Measurements from ENCODE around the gene TTC4. TPM values are rescaled to one million over a fixed set of nuclear protein-coding genes. Genes with fewer than 3 reads are reported as not detected.

The TTC4 gene
- total and polyA plus RNA-seq, 5 donors: 10.1 to 14.5 (median 13.1) TPM

DNA sequence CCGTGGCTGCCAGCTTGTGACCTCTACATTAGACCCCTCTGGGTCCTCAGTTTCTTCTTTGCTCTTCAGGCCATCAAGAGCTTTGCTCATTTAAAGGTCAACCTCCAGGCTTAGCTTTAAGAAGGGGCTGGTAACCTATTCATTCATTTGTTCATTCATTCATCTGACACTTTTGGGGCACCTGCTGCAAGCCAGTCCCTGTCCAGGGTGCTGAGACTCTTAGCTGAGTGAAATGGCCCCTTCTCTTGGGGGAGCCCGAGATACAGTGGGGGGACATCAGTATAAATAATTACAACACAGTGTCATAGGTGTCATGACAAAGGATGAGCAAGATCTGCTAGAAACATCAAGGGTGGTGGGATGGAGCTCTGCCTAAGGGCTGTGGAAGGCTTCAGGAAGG, 10.5 kb upstream of the TTC4 start:
- Histone ChIP-seq H3K9me3 (ENCODE audit: control insufficient read depth, low read length) (no peaks in the 10 kb centered on the region), H3K4me3 (ENCODE audit: low read length) (no peak overlapping the region), H3K27ac (ENCODE audit: low read length) (no peak overlapping the region), H3K27me3 (ENCODE audit: control insufficient read depth, insufficient read depth) (no peaks in the 10 kb centered on the region), H3K4me1 (ENCODE audit: control insufficient read depth, insufficient read depth, low read length) (no peaks in the 10 kb centered on the region)
- intact Hi-C loops (cut with DNase I): no loop called here
- ATAC-seq (no peak), DNase-seq (no peak)
- WGBS: 81% methylated on average over 2 of the region's 2 CpGs

- H3K4me1 ChIP-seq (ENCODE audit: control insufficient read depth, insufficient read depth, low read length): no peaks in the 10 kb centered on the region
- no peaks in the 10 kb centered on the region for H3K9me3 ChIP-seq (ENCODE audit: control insufficient read depth, low read length)
- WGBS: 86% methylated on average over 4 of the region's 4 CpGs
- H3K27ac ChIP-seq (ENCODE audit: low read length): no peak overlapping the region
- ATAC-seq (no peak), DNase-seq (no peak)
- H3K27me3 ChIP-seq (ENCODE audit: control insufficient read depth, insufficient read depth): no peaks in the 10 kb centered on the region
- intact Hi-C loops (cut with DNase I): no loop called here
- no peak overlapping the region for H3K4me3 ChIP-seq (ENCODE audit: low read length)
Observed at GRCh38 chr1:54706419-54706818, 9.2 kb upstream of the TTC4 start.

GRCh38 chr1:54708385-54708784, 7.3 kb upstream of the TTC4 start:
- ATAC-seq (no peak), DNase-seq (no peak)
- H3K27me3 ChIP-seq (ENCODE audit: control insufficient read depth, insufficient read depth): no peaks in the 10 kb centered on the region
- no peak overlapping the region for H3K27ac ChIP-seq (ENCODE audit: low read length)
- no peaks in the 10 kb centered on the region for H3K9me3 ChIP-seq (ENCODE audit: control insufficient read depth, low read length)
- no peaks in the 10 kb centered on the region for H3K4me1 ChIP-seq (ENCODE audit: control insufficient read depth, insufficient read depth, low read length)
- H3K4me3 ChIP-seq (ENCODE audit: low read length): no peak overlapping the region
- intact Hi-C loops (cut with DNase I): no loop called here

DNA sequence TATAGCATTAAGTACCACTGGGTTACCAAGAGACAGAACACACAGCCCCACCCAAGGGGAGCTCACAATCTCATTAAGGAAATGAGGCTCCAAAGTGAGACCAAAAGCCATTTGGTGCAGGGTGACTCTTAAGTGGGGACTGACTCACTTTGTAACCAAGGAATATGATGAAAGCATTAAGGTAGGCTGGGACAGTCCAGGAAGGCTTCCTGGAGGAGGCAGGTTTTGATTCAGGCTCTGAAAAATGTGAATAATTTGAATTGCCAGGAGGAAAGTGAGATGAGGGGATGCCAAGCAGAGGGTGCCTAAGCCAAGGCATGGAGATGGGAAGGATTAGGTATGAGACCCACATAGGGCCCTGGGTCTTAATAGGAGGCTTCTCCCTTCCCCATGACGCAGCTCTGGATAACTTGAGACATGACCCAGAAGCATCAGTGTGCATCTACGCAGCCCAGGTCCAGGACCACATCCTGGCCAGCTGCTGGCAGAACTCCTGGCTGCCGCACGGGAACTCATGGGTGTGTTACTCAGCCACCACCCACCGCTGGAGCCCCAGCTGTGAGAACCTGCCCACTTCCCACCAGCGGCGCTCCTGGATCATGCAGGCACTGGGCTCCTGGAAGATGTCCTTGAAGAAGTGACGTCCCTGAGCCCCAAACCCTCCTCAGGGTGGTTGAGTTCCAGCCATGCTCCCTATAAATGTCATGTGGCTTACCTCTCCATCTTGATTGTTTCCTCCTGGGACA, 5.9 kb upstream of the TTC4 start:
- H3K9me3 ChIP-seq (ENCODE audit: control insufficient read depth, low read length): no peaks in the 10 kb centered on the region
- intact Hi-C loops (cut with DNase I): loop anchor here in 1 of 4 donors (5.0 kb wide), 1 partner anchor 48 kb away; no protein-coding TSS in a partner anchor
- no peak for DNase-seq

DNA sequence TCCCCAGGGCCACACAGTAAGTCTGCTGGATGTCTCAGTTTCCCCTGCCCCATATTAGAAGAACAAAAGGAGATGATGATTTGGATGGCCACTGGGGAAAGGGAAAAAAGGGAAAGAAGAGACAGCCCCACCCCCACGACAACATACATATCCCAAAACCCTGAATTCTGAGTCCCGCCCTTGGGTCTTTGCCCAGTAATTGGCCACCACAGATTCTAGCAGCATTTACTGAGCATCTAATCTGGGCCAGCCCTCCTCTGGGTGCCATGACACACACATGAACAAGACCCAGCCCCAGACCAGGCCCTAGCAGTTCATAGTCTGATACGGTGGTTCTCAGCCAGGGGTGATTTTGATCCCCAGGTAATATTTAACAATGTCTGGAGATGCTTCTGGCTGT, 5.2 kb upstream of the TTC4 start:
- Histone ChIP-seq H3K9me3 (ENCODE audit: control insufficient read depth, low read length) (no peaks in the 10 kb centered on the region), H3K4me3 (ENCODE audit: low read length) (no peak overlapping the region), H3K27me3 (ENCODE audit: control insufficient read depth, insufficient read depth) (no peaks in the 10 kb centered on the region), H3K4me1 (ENCODE audit: control insufficient read depth, insufficient read depth, low read length) (no peaks in the 10 kb centered on the region), H3K27ac (ENCODE audit: low read length) (no peak overlapping the region)
- DNase-seq (no peak), ATAC-seq (no peak)
- 74% methylated on average over 3 of the region's 3 CpGs for WGBS
- intact Hi-C loops (cut with DNase I): loop anchor here in 1 of 4 donors (5.0 kb wide), 1 partner anchor 47 kb away; no protein-coding TSS in a partner anchor

More for the DNA sequence above, 5.9 kb upstream of the TTC4 start:
- Histone ChIP-seq H3K4me1 (ENCODE audit: control insufficient read depth, insufficient read depth, low read length) (no peaks in the 10 kb centered on the region), H3K27ac (ENCODE audit: low read length) (no peak overlapping the region), H3K27me3 (ENCODE audit: control insufficient read depth, insufficient read depth) (no peaks in the 10 kb centered on the region), H3K4me3 (ENCODE audit: low read length) (no peak overlapping the region)
- WGBS: 74% methylated on average over 8 of the region's 8 CpGs
- no peak for ATAC-seq

GRCh38 chr1:54710841-54711240, 4.8 kb upstream of the TTC4 start:
- Histone ChIP-seq H3K27ac (ENCODE audit: low read length) (no peak overlapping the region), H3K4me1 (ENCODE audit: control insufficient read depth, insufficient read depth, low read length) (no peaks in the 10 kb centered on the region), H3K9me3 (ENCODE audit: control insufficient read depth, low read length) (no peaks in the 10 kb centered on the region), H3K4me3 (ENCODE audit: low read length) (no peak overlapping the region), H3K27me3 (ENCODE audit: control insufficient read depth, insufficient read depth) (no peaks in the 10 kb centered on the region)
- intact Hi-C loops (cut with DNase I): loop anchor here in 1 of 4 donors (5.0 kb wide), 1 partner anchor 46 kb away; no protein-coding TSS in a partner anchor
- ATAC-seq (no peak), DNase-seq (no peak)
- 38% methylated on average over 6 of the region's 6 CpGs for WGBS

DNA sequence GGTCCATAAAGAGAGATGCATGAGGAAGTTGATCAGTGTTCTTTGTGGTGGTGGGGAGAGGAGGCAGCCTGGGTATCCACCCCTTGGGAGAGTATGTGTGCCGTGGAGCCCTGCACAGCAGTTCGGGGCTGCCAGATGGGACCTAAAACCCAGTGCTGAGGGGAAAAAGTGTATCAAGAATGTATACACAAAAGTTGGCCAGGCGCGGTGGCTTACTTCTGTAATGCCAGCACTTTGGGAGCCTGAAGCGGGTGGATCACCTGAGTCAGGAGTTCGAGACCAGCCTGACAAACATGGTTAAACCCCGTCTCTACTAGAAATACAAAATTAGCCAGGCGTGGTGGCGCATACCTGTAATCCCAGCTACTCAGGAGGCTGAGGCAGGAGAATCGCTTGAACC, 4.1 kb upstream of the TTC4 start:
- intact Hi-C loops (cut with DNase I): loop anchor here in 1 of 4 donors (5.0 kb wide), 1 partner anchor 46 kb away; no protein-coding TSS in a partner anchor
- no peak for DNase-seq
- no peaks in the 10 kb centered on the region for H3K4me1 ChIP-seq (ENCODE audit: control insufficient read depth, insufficient read depth, low read length)
- no peaks in the 10 kb centered on the region for H3K27me3 ChIP-seq (ENCODE audit: control insufficient read depth, insufficient read depth)
- no peak for ATAC-seq
- no peak overlapping the region for H3K4me3 ChIP-seq (ENCODE audit: low read length)
- 88% methylated on average over 10 of the region's 10 CpGs for WGBS
- H3K27ac ChIP-seq (ENCODE audit: low read length): no peak overlapping the region
- no peaks in the 10 kb centered on the region for H3K9me3 ChIP-seq (ENCODE audit: control insufficient read depth, low read length)

DNA sequence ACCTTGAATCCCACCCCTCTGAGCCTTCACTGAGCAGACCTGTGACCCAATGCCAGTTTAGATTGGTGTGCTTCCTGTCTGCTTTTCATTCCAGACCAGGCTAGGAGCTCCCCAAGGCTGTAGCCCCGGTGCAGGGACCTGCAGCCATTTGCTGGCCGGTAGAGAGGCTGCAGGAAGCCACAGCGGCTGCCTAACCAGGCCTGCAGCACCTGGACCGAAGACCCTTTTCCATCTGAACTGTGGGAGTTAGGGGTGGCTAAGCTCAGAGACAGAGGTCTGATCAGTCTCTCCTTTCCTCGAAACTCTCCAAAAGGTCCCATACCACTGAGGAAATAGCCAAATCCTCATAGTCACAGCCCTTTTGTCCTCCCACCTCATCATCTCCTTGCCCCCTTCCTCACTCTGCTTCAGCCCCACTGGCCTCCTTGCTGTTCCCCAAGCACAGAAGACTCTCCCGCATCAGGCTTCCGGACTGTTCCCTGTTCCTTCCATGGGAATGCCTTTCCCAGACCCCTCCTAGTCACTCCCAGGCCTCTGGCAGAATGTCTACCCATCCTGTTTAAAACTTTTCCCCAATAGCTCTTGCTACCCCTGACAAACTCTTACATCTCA, 674 bp upstream of the TTC4 start:
- H3K27ac ChIP-seq (ENCODE audit: low read length): peak overlapping the region; percentile 56
- H3K27me3 ChIP-seq (ENCODE audit: control insufficient read depth, insufficient read depth): no peaks in the 10 kb centered on the region
- peak overlapping the region; percentile 90 for H3K4me3 ChIP-seq (ENCODE audit: low read length)
- ATAC-seq (peak in 1 of 2 donors; percentile 23), DNase-seq (no peak)
- WGBS: 84% methylated on average over 7 of the region's 7 CpGs
- intact Hi-C loops (cut with DNase I): loop anchor here in 1 of 4 donors (5.0 kb wide), 1 partner anchor 42 kb away; no protein-coding TSS in a partner anchor
- H3K4me1 ChIP-seq (ENCODE audit: control insufficient read depth, insufficient read depth, low read length): no peaks in the 10 kb centered on the region
- H3K9me3 ChIP-seq (ENCODE audit: control insufficient read depth, low read length): no peaks in the 10 kb centered on the region

DNA sequence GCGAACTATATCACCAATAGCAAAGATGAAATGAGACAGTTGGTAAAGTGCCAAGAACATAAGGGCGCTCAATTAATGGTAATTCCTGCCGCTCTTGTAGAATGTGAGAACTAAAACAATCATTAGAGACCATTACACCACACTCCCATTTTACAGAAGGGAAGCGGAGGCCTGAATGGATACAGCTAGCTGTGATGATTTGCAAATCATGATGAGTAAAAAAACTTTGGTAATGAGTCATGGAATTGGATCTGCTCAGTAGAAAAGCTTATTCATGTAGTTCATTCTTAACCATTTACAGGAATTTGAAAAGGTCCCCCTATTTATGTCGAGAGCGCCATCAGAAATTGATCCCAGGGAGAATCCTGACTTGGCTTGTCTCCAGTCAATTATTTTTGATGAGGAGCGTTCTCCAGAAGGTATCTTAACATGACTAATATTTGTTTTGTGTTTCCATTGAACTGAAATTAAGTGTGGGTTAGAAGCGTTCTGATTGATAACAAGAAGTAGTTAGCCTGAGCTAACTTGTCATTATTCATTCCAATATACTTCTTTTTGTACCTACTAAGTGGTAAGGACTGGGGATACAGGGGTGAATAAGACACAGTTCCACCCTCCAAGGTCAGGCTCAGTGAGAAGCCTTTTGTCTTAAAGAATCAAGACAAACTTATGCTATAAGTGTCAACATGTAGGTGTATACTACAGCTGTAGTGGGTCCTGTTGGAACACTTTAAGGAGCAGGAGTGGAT, 812 bp downstream of the TTC4 start:
- intact Hi-C loops (cut with DNase I): no loop called here
- no peaks in the 10 kb centered on the region for H3K4me1 ChIP-seq (ENCODE audit: control insufficient read depth, insufficient read depth, low read length)
- H3K4me3 ChIP-seq (ENCODE audit: low read length): peak overlapping the region; percentile 90
- no peaks in the 10 kb centered on the region for H3K27me3 ChIP-seq (ENCODE audit: control insufficient read depth, insufficient read depth)
- H3K27ac ChIP-seq (ENCODE audit: low read length): no peak overlapping the region
- ATAC-seq (no peak), DNase-seq (no peak)
- no peaks in the 10 kb centered on the region for H3K9me3 ChIP-seq (ENCODE audit: control insufficient read depth, low read length)
- WGBS: 44% methylated on average over 8 of the region's 8 CpGs

- H3K9me3 ChIP-seq (ENCODE audit: control insufficient read depth, low read length): no peaks in the 10 kb centered on the region
- no peak for DNase-seq
- intact Hi-C loops (cut with DNase I): no loop called here
- no peak overlapping the region for H3K4me3 ChIP-seq (ENCODE audit: low read length)
- H3K27ac ChIP-seq (ENCODE audit: low read length): no peak overlapping the region
- H3K27me3 ChIP-seq (ENCODE audit: control insufficient read depth, insufficient read depth): no peaks in the 10 kb centered on the region
- no peak for ATAC-seq
- H3K4me1 ChIP-seq (ENCODE audit: control insufficient read depth, insufficient read depth, low read length): no peaks in the 10 kb centered on the region
Observed at GRCh38 chr1:54721719-54722118, 6.1 kb downstream of the TTC4 start.

DNA sequence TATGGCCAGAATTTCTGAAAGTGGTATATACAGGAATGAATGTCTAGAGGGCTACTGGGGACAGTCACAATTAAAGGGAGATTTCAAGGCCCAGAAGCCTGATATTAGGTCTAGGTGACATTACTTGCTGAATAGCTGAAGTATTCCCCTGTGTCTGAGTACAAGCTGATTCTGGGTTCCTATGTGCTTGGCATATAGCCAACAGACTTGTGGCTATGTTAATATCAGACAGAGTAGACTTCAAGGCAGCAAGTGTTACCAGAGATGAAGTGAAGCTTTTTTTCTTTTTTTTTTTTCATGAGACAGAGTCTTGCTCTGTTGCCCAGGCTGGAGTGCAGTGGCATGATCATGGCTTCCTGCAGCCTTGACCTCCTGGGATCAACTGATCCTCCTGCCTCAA, 8.3 kb downstream of the TTC4 start:
- no peak overlapping the region for H3K27ac ChIP-seq (ENCODE audit: low read length)
- intact Hi-C loops (cut with DNase I): no loop called here
- DNase-seq (no peak), ATAC-seq (no peak)
- no peaks in the 10 kb centered on the region for H3K27me3 ChIP-seq (ENCODE audit: control insufficient read depth, insufficient read depth)
- H3K4me1 ChIP-seq (ENCODE audit: control insufficient read depth, insufficient read depth, low read length): no peaks in the 10 kb centered on the region
- no peaks in the 10 kb centered on the region for H3K9me3 ChIP-seq (ENCODE audit: control insufficient read depth, low read length)
- H3K4me3 ChIP-seq (ENCODE audit: low read length): no peak overlapping the region

All from right cardiac atrium (tissue), 5 donors.